Lower leg skin (tissue), 4 donors: ENCODE data around the gene PHF11. TPM values are rescaled to one million over a fixed set of nuclear protein-coding genes. Genes with fewer than 3 reads are reported as not detected.

Experiments
- DNase-seq, 2 donors: peaks; one replicate each; pipeline ENCODE4 v3.0.0-alpha.2; 2019; ENCODE audit warnings: low spot score in 2 of 2
- H3K4me3 ChIP-seq: fragments of 200-600 bp; sonication (generic); 2 replicates; pipeline ENCODE4 v1.5.1; 2017; ENCODE audit warnings: mild to moderate bottlenecking, low read depth; ENCODE audit not compliant: poor library complexity, severe bottlenecking
- CTCF ChIP-seq, 3 donors: fragments of 450-650 bp; IDR thresholded peaks; one replicate each; pipeline ENCODE4 v1.5.1; 2016; ENCODE audit warnings: antibody characterized with exemption in 3 of 3, mild to moderate bottlenecking in 3 of 3, moderate library complexity in 2 of 3
- POLR2A ChIP-seq, 2 donors: fragments of 450-650 bp; IDR thresholded peaks; one replicate each; pipeline ENCODE4 v1.6.1; 2016 to 2017; ENCODE audit warnings: antibody characterized with exemption in 2 of 2, mild to moderate bottlenecking in 1 of 2, moderate library complexity in 1 of 2
- WGBS, 2 donors: methylation state at CpG; one replicate each; pipeline ENCODE4 v1.1.5; 2018; 5-methylcytosine and 5-hydroxymethylcytosine counted together
- intact Hi-C: fragments of 100-400 bp; cut with DNase I; formaldehyde crosslinking; loops from one replicate; pipeline ENCODE4 v1.15.0; 2023; ENCODE audit warnings: low total_unique reads
- total RNA-seq, 4 donors: library from RNA; depleted of rRNA; stranded (reverse); fragments of >200 nt; gene quantifications; one replicate each; pipeline ENCODE4 v1.1.0, GENCODE V29; 2016

PHF11 gene
- total RNA-seq, 4 donors from 2014 or later, result 21.2 to 49.4 (median 32.0) TPM

GRCh38 chr13:49539313-49539712 lies 43.6 kb downstream of the PHF11 start:
- no peak for DNase-seq
- intact Hi-C loops, result no loop called here
- no peak for TF ChIP-seq CTCF (IDR thresholded peaks at IDR 0.05)
- WGBS, 2 donors, result 75 to 81% methylated on average over 5 of the region's 5 CpGs
- no peak overlapping the region for H3K4me3 ChIP-seq

GRCh38 chr13:49539746-49540145 lies 44.0 kb downstream of the PHF11 start:
- no peak for DNase-seq
- H3K4me3 ChIP-seq, result no peak overlapping the region
- WGBS, 2 donors, result 91 to 94% methylated on average over 3 of the region's 3 CpGs
- TF ChIP-seq CTCF (IDR thresholded peaks at IDR 0.05), result no peak
- intact Hi-C loops, result no loop called here

DNA sequence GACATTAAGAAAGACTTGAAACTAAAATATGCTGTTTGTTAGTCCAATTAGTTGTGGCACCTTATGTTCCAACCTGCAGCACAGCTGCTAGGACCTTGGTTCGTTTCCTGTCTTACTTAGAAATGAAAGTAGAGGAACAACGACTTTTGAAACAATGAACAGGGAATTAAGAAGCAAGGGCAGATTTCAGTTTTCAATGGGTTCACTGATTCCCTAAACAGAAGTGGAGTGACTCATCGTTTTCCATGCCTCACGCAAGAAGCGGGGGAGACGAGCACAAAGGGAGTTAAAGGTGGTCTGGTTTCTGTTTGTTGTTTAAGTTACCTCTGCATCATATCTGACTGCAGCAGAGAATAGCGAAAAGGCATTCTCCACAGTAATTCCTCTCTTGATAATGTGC lies 44.8 kb downstream of the PHF11 start:
- intact Hi-C loops, result no loop called here
- TF ChIP-seq POLR2A (IDR thresholded peaks at IDR 0.05) (no peak), CTCF (IDR thresholded peaks at IDR 0.05) (no peak)
- DNase-seq, result no peak
- 64 to 65% methylated on average over 7 of the region's 7 CpGs for WGBS, 2 donors
- H3K4me3 ChIP-seq, result no peak overlapping the region

GRCh38 chr13:49543656-49544055 lies 47.9 kb downstream of the PHF11 start:
- intact Hi-C loops, result no loop called here
- no peak overlapping the region for H3K4me3 ChIP-seq
- 97% methylated on average over 3 of the region's 3 CpGs for WGBS, 2 donors
- TF ChIP-seq POLR2A (IDR thresholded peaks at IDR 0.05) (no peak), CTCF (IDR thresholded peaks at IDR 0.05) (no peak)
- no peak for DNase-seq

GRCh38 chr13:49545661-49546060 lies 49.9 kb downstream of the PHF11 start:
- no peak overlapping the region for H3K4me3 ChIP-seq
- DNase-seq, result no peak
- WGBS, 2 donors, result 95 to 96% methylated on average over 4 of the region's 4 CpGs
- intact Hi-C loops, result no loop called here
- no peak for TF ChIP-seq CTCF (IDR thresholded peaks at IDR 0.05)
- no peak for TF ChIP-seq POLR2A (IDR thresholded peaks at IDR 0.05)

GRCh38 chr13:49546561-49546960 lies 50.8 kb downstream of the PHF11 start:
- WGBS, 2 donors, result 94 to 95% methylated on average over 9 of the region's 9 CpGs
- H3K4me3 ChIP-seq, result no peak overlapping the region
- TF ChIP-seq CTCF (IDR thresholded peaks at IDR 0.05) (no peak), POLR2A (IDR thresholded peaks at IDR 0.05) (no peak)
- no peak for DNase-seq
- intact Hi-C loops, result no loop called here
